BE2C (cell line): ENCODE results near the gene LINGO3.

Experiments
- DNase-seq: peaks from one replicate; pipeline ENCODE4 v3.0.0-alpha.2; 2020
- H3K27me3 ChIP-seq: fragments of 250-450 bp; sonication (Bioruptor Pico); 2 replicates; pipeline ENCODE4 v1.5.1; 2020; ENCODE audit warnings: mild to moderate bottlenecking
- H3K36me3 ChIP-seq: fragments of 250-450 bp; sonication (Bioruptor Pico); 2 replicates; pipeline ENCODE4 v1.5.1; 2020; ENCODE audit warnings: mild to moderate bottlenecking
- H3K4me1 ChIP-seq: fragments of 250-450 bp; sonication (Bioruptor Pico); 2 replicates; pipeline ENCODE4 v1.5.1; 2020
- H3K4me3 ChIP-seq: 2 replicates; pipeline ENCODE4 v1.5.1; 2011; ENCODE audit warnings: low read depth, low read length
- H3K9me3 ChIP-seq: fragments of 250-450 bp; sonication (Bioruptor Pico); 2 replicates; pipeline ENCODE4 v1.5.1; 2020
- CTCF ChIP-seq: IDR thresholded peaks from 2 replicates; pipeline ENCODE4 v1.5.1; 2012; ENCODE audit warnings: mild to moderate bottlenecking, low read depth, low read length

The LINGO3 gene

DNA sequence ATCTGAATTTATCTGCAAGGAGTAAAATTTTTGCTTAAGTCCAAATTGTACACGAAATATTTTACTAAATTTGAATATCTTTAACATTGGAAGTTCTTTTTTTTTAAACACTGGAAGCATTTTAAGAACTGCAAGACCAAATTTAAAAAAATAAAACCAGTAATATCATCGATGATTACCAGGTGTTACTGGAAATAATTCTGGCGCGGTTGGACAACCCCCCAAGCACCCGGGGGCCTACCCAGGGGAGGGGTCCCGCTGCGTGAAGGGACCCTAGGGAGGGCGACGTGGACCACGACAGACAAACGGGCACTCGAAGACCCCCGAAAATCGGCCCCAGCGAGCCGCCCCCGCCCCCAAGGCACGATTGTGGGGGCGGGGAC is 39.1 kb downstream of the LINGO3 start:
- H3K27me3 ChIP-seq, result no peaks in the 10 kb centered on the region
- H3K9me3 ChIP-seq, result no peaks in the 10 kb centered on the region
- no peak for DNase-seq
- H3K36me3 ChIP-seq, result peaks cover 31% of the 10 kb centered on the region
- no peak for TF ChIP-seq CTCF
- H3K4me3 ChIP-seq, result peak overlapping the region; percentile 82
- H3K4me1 ChIP-seq, result peaks cover 18% of the 10 kb centered on the region

DNA sequence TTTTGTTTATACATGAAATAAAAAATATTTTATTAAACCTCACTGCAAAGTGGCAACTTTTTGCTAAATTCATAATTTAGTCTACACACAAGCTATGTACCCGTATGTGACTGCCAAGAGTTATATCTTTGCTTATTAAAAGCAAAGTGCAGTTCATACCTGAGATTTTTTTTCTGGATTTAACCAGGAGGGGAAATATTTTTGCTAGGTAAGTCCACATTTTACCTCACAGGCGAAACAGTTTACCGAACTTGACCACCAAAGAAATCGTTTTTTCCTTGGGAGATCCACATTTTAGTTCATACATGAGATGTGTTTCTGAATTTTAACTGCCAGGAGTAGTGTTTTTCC is 39.5 kb downstream of the LINGO3 start:
- H3K36me3 ChIP-seq, result peaks cover 31% of the 10 kb centered on the region
- no peaks in the 10 kb centered on the region for H3K27me3 ChIP-seq
- peaks cover 18% of the 10 kb centered on the region for H3K4me1 ChIP-seq
- no peak for TF ChIP-seq CTCF
- peak overlapping the region; percentile 82 for H3K4me3 ChIP-seq
- no peak for DNase-seq
- H3K9me3 ChIP-seq, result no peaks in the 10 kb centered on the region

DNA sequence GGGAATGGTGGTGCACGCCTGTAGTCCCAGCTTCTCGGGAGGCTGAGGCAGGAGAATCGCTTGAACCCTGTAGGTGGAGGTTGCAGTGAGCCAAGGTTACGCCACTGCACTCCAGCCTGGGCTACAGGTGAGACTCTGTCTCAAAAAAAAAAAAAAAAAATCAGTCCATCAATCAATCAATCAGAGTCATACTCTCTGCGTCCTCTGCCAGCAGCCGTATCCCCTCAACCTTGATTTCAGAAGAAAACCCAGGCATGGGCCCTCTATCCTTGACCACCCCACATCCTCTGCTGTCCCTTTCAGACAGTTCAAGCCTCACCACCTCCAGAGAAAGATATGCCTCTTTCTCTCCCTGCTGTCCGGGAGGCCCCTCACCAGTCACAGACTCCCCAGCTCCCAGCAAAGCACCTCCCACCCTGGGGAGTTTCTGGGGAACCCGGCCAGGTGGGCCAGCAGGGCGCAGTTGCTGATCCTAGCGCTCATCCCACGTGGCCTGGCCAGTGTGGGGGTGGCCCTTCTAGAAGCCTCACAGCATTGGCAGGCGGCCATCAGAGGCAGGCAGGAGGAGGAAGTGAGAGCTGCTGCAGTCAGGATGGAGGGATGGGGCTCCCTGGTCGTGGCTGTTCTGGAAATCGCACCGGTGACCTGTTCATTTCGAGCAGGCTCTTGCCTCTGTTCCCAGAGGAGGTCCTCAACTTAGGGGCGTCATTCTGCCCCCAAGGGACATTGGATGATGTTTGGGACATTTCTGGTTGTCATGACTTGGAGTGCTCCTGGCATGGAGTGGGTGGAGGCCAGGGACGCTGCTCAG is 41.6 kb downstream of the LINGO3 start:
- no peak for TF ChIP-seq CTCF
- DNase-seq, result peak; percentile 80
- Histone ChIP-seq H3K27me3 (no peaks in the 10 kb centered on the region), H3K4me1 (peaks cover 11% of the 10 kb centered on the region), H3K4me3 (no peak overlapping the region), H3K9me3 (no peaks in the 10 kb centered on the region), H3K36me3 (peaks cover 13% of the 10 kb centered on the region)

DNA sequence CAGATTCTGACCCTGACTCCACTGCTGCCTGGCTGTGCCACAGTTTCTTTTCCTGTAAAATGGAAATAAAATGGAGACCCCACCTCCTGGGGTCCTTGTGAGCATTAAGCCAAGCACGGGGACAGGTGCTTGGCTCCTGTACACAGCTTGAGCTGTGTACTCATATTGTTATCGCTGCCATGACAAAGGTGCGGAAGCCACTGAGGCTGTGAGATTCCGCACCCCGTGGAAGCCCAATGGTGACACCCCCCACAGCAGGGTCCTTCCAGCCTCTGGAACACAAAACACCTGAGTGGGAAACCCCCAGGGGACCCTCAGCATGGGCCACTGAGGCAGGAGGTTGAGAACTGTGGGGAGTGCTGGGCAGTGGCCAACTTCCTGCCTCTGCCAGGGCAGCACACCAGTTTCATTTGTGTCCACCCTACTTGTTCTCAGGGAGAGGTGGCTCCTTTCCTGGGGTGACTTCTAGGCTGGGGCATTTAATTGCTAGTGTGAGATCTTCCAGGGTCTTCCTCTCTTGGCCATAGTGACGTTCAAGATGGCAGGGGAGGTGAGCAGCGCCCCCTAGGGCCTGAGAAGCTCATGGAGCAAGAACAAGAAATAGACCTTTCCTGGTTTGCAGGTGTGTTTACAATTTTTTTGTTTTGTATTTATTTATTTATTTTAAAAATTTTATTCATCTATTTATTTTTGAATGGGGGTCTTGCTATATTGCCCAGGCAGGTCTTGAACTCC is 46.3 kb downstream of the LINGO3 start:
- Histone ChIP-seq H3K36me3 (no peaks in the 10 kb centered on the region), H3K4me1 (peaks cover 4% of the 10 kb centered on the region), H3K4me3 (no peak overlapping the region), H3K9me3 (no peaks in the 10 kb centered on the region), H3K27me3 (no peaks in the 10 kb centered on the region)
- peak; percentile 75 for TF ChIP-seq CTCF
- DNase-seq, result peak; percentile 53

DNA sequence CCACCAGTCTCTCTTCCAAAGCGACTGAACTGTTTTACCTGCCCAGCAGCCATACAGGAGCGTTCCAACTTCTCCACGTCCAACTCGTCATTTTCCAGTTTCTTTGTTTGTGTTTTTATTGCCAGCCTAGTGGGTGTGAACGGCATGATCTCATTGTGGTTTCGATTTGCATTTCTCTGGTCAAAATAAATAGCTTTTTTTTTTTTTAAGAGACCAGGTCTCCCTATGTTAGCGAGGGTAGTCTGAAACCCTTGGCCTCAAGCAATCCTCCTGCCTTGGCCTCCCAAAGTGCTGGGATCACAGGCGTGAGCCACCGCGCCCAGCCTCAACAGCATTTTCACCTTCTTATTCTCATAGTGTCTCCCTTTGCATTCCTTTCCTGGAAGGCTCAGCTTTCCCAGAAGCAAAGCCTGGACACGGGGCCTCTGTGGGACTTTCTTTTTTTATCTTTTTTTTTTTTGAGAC is 47.6 kb downstream of the LINGO3 start:
- Histone ChIP-seq H3K27me3 (no peaks in the 10 kb centered on the region), H3K9me3 (no peaks in the 10 kb centered on the region), H3K36me3 (no peaks in the 10 kb centered on the region), H3K4me1 (no peaks in the 10 kb centered on the region), H3K4me3 (no peak overlapping the region)
- no peak for DNase-seq
- no peak for TF ChIP-seq CTCF

DNA sequence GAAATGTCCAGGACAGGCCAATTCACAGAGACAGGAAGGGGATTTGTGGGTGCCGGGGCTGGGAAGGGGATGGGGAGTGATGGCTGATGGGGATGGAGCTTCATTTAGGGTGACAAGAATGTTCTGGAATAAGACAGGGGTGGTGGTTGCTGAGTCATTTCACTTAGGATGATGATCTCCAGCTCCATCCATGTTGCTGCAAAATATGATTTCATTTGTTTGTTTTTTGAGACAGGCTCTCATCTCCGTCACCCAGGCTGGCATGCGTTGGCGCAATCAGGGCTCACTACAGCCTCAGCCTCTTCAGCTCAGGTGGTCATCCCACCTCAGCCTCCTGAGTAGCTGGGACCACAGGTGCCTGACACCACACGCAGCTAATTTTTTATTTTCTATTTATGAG is 48.6 kb downstream of the LINGO3 start:
- Histone ChIP-seq H3K4me1 (no peaks in the 10 kb centered on the region), H3K9me3 (no peaks in the 10 kb centered on the region), H3K36me3 (no peaks in the 10 kb centered on the region), H3K27me3 (no peaks in the 10 kb centered on the region), H3K4me3 (no peak overlapping the region)
- TF ChIP-seq CTCF, result no peak
- no peak for DNase-seq
